GM12864 (cell line): Measurements from ENCODE around the gene ATXN2L.

ENCODE experiments used
- DNase-seq: peaks from one replicate; pipeline ENCODE4 v3.0.0-alpha.2; 2011; ENCODE audit warnings: low read depth
- H3K4me3 ChIP-seq: 2 replicates; pipeline ENCODE4 v1.5.1; 2011; ENCODE audit warnings: mild to moderate bottlenecking, low read depth, low read length, control low read depth
- CTCF ChIP-seq: IDR thresholded peaks from 2 replicates; pipeline ENCODE4 v1.5.1; 2011; ENCODE audit warnings: low read depth, mild to moderate bottlenecking, moderate library complexity, low read length, control low read depth, inconsistent platforms; ENCODE audit errors: missing control alignments

ATXN2L gene

GRCh38 chr16:28884045-28884444 is 61.2 kb downstream of the ATXN2L start:
- no peak overlapping the region for H3K4me3 ChIP-seq
- TF ChIP-seq CTCF: no peak
- no peak for DNase-seq
